Measurements from ENCODE around the gene RAPSN.

DNA sequence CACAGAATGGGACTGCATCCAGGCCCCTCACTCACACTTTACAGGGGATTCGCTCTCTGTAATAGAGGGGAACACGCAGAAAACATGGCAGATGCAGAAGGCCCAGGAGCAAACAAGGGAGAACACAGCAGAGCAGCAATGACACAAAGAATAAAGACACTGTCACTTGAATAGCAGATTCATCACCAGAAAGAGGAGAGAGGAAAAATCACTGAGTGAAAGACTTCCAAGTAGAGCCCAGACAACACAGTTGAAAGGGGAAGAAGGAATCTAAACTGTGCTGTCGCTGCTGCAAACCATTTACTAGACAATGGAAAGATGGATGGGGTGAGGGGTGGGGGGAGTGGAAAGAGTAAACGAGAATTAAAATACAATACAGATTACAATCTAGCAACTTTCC is 28.8 kb upstream of the RAPSN start:
- no peak for TF ChIP-seq POLR2A (IDR thresholded peaks at IDR 0.05; ENCODE audit: low read length)
- no peak for TF ChIP-seq GATA1 (IDR thresholded peaks at IDR 0.05; ENCODE audit: low read depth, low read length)
